GM21447 (cell line): Measurements from ENCODE around the gene SEC11C.

Experiments
- ATAC-seq: cut with Tn5 transposase; IDR thresholded peaks from one replicate; pipeline ENCODE4 v1.9.1; 2021; ENCODE audit not compliant: unreplicated experiment

SEC11C gene

DNA sequence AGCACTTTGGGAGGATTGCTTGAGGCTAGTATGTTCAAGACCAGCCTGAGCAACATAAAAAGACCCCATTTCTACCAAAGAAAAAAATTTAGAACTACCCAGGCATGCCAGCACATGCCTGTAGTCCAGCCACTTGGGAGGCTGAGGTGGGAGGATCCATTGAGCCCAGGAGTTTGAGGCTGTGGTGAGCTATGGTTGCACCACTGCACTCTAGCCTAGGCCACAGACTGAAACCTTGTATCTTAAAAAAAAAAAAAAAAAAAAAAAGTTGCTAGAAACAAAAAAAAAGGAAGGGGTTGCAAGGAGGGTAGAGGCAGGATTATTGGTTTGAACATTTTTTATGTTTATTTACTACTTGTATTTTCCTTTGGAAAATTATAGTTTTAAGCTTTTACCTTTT lies 4.8 kb downstream of the SEC11C start:
- no peak for ATAC-seq

DNA sequence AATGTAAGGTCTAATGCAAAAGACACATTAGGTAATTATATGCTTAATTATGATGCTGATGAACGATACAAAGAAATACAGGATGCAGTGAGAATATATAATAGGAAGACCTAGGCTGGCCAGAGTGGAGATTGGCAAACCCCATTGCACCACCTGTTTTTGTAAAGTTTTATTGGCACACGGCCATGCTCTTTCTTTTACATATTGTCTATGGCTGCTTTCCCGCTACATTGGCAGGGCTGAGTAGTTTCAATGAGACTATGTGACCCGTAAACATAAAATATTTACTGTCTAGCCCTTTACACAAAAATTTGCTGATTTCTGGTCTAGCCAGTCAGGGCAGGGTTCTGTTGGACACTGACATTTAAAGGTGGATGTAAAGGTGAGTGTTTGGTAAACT lies 5.4 kb downstream of the SEC11C start:
- ATAC-seq, result no peak

- no peak for ATAC-seq
Observed at GRCh38 chr18:59148192-59148591, 8.5 kb downstream of the SEC11C start.

GRCh38 chr18:59149007-59149406 lies 9.3 kb downstream of the SEC11C start:
- ATAC-seq, result no peak

DNA sequence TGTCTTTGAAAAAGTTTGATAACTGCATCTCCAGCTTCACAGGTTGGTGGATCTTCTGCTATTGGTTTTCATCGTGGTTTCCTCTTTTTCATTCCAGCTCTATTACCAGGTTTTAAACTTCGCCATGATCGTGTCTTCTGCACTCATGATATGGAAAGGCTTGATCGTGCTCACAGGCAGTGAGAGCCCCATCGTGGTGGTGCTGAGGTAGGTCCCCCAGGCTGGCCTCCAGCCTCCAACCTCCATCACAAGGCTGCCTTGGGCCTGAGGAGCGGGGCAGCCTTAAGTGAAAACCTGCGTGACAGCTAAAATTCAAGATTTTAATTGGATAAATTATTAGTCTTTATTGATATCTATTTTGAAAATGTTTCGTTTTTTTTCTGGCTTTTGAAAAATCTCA lies 9.7 kb downstream of the SEC11C start:
- no peak for ATAC-seq

GRCh38 chr18:59150236-59150635 lies 10.6 kb downstream of the SEC11C start:
- no peak for ATAC-seq

DNA sequence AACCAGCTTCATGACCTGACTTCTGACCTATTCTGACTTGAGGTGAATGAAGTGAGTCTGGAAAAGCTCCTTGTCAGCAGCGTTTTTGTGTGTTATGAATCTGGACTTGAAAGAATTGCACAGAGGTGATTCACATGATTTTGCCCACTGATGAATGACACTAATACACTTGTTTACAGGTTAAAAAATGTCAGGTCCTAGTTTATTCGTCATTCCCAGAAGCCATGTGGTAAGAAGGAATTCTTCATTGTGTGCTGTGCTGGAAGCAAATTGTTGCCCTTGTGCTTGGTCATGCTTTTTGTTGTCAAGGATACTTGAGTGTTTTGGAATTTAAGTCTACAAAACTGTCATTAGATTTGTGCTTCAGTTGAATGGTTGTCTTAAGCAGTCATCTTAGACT lies 15.5 kb downstream of the SEC11C start:
- no peak for ATAC-seq

- no peak for ATAC-seq
Observed at GRCh38 chr18:59156316-59156715, 16.6 kb downstream of the SEC11C start.

GRCh38 chr18:59159265-59159664 lies 19.6 kb downstream of the SEC11C start:
- no peak for ATAC-seq

DNA sequence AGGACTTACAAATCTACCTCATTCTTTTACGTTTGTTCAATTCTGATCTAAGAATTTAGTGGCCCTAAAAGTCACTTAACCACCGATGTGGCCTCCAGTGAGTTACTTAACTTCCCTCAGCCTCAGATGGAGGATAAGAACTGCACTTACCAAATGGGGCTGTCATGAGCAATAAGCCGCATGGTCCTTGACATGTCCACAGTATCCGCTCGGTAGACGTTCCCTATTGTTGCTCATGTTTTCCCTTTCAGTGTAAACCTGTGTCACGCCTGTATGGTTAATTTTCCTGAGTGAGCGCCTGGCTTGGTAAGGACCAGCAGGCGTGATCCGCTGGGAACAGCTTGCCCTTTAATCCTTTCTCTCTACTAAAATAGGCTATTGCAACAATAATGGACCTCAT lies 20.3 kb downstream of the SEC11C start:
- no peak for ATAC-seq

DNA sequence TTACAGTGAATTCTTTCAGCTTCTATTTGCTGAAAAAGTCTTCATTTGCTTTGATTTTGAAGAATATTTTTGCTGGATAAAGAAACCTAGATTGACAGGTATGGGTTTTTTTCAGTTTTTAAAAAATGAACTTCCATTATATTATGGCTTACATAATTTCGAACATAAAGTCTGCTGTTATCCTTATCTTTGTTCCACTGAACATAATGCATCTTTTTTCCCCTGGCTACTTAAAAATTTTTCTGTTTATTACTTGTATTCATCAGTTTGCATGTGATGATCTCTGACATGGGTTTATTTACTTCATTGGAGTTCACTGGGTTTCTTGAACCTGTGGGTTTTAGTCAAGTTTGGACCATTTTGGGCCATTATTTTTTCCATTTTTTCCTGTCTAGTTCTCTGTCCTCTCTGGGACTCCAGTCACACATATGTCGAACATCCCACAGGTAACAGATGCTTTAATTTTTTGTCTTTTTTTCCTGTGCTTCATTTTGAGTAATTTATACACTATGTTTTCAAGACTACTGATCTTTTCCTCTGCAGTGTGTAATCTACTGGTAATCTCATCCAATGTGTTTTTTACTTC lies 33.1 kb downstream of the SEC11C start:
- no peak for ATAC-seq

- ATAC-seq, result no peak
Observed at GRCh38 chr18:59177485-59177884, 37.8 kb downstream of the SEC11C start.

GRCh38 chr18:59180150-59180845 lies 40.6 kb downstream of the SEC11C start:
- ATAC-seq, result no peak

DNA sequence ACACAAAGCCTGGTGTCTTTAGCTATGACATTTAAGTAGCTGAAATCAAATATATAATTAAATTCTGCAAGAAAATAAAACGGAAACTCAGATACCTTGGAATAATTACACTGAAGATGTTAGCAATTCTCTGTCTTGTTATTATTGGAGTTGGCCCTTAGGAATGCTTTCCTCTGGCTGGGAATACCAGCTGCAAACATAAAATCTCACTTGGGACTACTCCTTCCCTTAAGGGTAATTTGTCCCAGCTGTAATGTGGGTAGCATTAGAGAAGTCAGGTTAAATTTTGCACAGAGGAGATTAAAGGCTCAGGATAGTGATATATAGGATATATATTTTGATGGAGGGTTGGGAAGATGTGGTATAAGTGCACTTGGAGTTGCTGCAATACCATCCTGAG lies 43.0 kb downstream of the SEC11C start:
- ATAC-seq, result no peak

DNA sequence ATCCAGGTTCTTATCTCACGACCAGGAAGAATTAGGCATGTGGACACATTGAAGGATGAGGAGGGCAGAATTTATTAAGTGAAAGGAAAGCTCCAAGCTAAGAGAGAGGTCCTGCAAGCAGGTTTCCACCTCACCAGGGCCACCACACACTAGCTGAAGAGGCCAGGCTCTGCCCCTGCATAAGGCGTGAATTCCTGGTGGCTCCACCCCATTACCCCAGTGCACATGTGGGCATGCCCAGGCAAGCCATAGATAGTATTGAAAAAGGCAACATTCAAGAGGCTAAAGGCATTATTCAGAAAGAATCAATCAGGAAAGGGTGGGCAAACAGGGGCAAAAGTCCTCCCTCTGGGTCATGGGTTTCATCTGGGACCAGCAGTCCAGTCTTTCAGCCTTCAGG lies 49.3 kb downstream of the SEC11C start:
- ATAC-seq, result no peak

- no peak for ATAC-seq
Observed at GRCh38 chr18:59189746-59190145, 50.1 kb downstream of the SEC11C start.

GRCh38 chr18:59196161-59196725 lies 56.6 kb downstream of the SEC11C start:
- no peak for ATAC-seq

- no peak for ATAC-seq
Observed at GRCh38 chr18:59197636-59198035, 58.0 kb downstream of the SEC11C start.

DNA sequence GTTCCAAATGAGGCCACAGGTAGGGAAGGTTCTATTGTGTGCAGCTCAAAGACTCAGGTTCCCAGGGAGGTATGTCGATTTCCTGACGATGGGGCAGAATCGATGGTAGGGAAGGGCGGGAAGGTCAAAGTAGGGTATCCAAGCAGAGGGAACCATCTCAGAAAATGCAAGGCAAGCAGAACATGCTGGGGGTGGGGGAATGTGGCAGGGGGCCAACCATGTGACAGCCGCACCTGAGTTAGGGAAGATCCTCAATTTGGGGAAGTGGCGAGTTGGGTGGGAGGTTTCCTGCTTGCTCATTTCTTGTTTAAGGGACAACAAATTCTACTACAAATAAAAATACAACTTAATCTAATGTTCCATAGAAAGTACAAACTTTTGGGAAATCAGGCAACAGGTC lies 58.5 kb downstream of the SEC11C start:
- ATAC-seq, result no peak

GRCh38 chr18:59200787-59201186 lies 61.1 kb downstream of the SEC11C start:
- ATAC-seq, result no peak

GRCh38 chr18:59202258-59202820 lies 62.7 kb downstream of the SEC11C start:
- no peak for ATAC-seq

- ATAC-seq, result no peak
Observed at GRCh38 chr18:59207506-59207905, 67.8 kb downstream of the SEC11C start.
